Measurements from ENCODE around the gene GPC1.
A peak's percentile ranks its signal among the peaks of the same experiment; 100 is the strongest.

The GPC1 gene

DNA sequence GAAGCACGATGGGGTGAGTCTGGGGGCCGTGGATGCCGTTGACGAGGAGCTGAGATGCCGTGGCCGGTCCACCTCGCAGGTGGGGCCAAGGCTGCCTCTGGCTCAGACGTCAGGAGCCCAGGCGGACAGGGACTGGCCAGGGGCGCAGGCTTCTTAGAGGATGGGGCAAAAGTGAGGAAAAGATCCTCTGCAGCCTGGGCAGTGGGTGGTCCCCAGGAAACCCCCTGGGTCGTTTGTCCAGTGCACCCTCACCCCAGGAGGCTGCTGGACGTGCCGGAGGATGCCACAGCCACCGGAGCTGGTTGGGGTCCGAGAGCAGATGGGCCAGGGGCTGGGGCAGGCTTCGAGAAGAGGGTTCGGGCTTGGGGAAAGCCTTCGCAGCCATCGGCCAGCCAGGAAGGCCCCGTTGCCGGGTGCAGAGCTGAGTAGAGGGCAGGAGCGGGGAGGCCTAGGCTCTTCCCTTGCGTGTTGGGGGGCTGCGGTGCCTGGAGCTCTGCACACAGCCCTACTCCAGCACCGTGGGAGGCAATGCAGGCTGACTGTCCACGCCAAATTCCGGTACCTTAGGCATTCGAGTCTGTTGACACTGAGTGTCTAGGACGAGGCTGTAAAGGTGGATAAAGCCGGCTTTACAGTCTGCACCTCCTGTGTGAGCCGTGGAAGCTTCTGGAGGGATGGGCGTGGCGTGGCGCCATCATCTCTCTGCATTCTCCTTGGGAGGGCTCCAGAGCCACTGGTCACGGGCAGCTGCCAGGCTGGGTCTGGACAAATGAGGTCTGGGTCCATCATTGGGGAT is 18.8 kb downstream of the GPC1 start:
- peaks cover 39% of the 10 kb centered on the region for H3K4me1 ChIP-seq (ENCODE audit: insufficient read depth, low read length)
- H3K9me3 ChIP-seq (ENCODE audit: control insufficient read depth, insufficient read depth, low read length) = no peaks in the 10 kb centered on the region
- peak overlapping the region; percentile 33; the same call in 1 of the 2 replicates for H3K9ac ChIP-seq (ENCODE audit: low read depth, low read length)
- no peaks in the 10 kb centered on the region for H3K36me3 ChIP-seq (ENCODE audit: insufficient read depth, low read length)

- Histone ChIP-seq H3K4me1 (ENCODE audit: insufficient read depth, low read length) (peaks cover 38% of the 10 kb centered on the region), H3K9me3 (ENCODE audit: control insufficient read depth, insufficient read depth, low read length) (no peaks in the 10 kb centered on the region), H3K36me3 (ENCODE audit: insufficient read depth, low read length) (no peaks in the 10 kb centered on the region), H3K9ac (ENCODE audit: low read depth, low read length) (peak overlapping the region; percentile 41; the same call in 1 of the 2 replicates)
Observed at GRCh38 chr2:240455272-240455646, 19.8 kb downstream of the GPC1 start.

DNA sequence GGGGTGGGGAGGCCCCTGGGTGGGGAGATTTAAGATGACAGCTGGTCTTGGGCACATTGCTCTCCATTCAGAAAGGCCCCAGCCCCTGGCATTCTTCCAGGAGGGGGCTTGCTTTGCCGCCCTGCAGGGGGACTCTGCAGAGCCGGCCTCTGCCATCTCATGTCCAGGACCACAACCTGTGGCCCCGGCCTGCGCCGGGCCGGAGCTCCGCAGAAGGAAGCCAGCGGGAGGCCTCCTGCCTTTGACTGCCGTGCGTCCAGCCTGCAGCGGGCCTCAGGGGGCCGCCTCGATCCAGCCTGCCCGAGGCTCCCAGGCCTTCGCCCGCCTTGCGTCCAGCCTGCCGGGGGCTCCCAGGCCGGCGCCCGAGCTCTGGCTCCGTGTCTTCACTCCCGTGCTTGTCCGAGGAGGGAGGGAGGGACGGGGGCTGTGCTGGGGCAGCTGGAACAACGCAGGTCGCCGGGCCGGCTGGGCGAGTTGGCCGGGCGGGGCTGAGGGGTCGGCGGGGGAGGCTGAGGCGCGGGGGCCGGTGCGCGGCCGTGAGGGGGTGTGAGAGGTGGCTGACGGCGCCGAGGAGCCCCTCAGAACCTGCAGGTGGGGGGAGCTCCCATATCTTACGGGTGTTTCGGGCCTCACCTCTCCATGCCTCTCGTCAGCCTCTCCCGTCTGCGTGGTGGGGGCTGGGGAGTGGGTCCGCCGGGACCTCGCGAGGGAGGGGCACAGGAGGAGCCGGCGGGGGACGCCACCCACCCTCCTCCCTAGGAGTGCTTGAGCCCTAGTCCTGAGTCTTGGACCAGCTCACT is 20.4 kb downstream of the GPC1 start:
- H3K9me3 ChIP-seq (ENCODE audit: control insufficient read depth, insufficient read depth, low read length) = no peaks in the 10 kb centered on the region
- H3K9ac ChIP-seq (ENCODE audit: low read depth, low read length) = peak overlapping the region; percentile 41; the same call in 1 of the 2 replicates
- peaks cover 33% of the 10 kb centered on the region for H3K4me1 ChIP-seq (ENCODE audit: insufficient read depth, low read length)
- no peaks in the 10 kb centered on the region for H3K36me3 ChIP-seq (ENCODE audit: insufficient read depth, low read length)

DNA sequence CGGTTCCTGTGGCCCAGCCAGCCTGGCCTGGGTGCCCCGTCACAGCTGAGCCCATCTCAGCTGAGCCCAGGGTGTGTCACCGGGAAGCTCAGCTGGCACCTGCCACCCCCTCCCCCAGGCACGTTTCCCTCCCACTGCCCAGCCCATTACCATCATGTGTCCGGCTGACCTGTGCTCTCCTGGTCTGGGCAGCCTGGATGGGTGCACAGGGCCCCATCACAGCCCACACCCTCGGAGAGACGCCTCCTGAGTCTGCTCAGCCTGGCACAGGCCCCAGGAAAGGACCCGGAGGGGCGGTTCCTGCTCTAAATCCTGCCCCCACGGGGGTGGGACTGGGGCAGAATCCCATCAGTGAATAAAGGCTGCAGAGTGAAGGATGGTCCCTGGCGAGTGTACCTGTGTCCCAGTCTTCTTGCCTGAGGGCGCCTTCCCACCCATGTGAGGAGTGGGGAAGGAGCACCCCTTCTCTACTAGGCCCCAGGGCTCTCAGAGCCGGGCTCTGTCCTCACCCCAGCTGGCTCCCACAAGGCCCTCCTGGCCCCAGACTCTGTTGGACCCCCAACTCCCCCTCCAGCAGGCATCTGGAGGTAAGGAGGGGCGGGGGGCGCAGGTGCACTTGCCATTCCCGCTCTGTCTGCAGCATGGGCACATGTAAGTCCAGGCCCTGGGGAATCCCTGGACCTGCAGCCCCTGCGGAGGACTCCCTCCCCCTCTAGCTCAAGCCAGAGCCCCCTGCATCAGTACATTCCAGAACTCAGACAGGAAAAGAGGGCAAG is 21.2 kb downstream of the GPC1 start:
- Histone ChIP-seq H3K4me1 (ENCODE audit: insufficient read depth, low read length) (peaks cover 33% of the 10 kb centered on the region), H3K9me3 (ENCODE audit: control insufficient read depth, insufficient read depth, low read length) (no peaks in the 10 kb centered on the region), H3K36me3 (ENCODE audit: insufficient read depth, low read length) (no peaks in the 10 kb centered on the region), H3K9ac (ENCODE audit: low read depth, low read length) (peak overlapping the region; percentile 41; the same call in 1 of the 2 replicates)

GRCh38 chr2:240457223-240458043 is 22.0 kb downstream of the GPC1 start:
- H3K4me1 ChIP-seq (ENCODE audit: insufficient read depth, low read length) = peaks cover 33% of the 10 kb centered on the region
- no peaks in the 10 kb centered on the region for H3K36me3 ChIP-seq (ENCODE audit: insufficient read depth, low read length)
- H3K9me3 ChIP-seq (ENCODE audit: control insufficient read depth, insufficient read depth, low read length) = no peaks in the 10 kb centered on the region
- no peak overlapping the region for H3K9ac ChIP-seq (ENCODE audit: low read depth, low read length)

DNA sequence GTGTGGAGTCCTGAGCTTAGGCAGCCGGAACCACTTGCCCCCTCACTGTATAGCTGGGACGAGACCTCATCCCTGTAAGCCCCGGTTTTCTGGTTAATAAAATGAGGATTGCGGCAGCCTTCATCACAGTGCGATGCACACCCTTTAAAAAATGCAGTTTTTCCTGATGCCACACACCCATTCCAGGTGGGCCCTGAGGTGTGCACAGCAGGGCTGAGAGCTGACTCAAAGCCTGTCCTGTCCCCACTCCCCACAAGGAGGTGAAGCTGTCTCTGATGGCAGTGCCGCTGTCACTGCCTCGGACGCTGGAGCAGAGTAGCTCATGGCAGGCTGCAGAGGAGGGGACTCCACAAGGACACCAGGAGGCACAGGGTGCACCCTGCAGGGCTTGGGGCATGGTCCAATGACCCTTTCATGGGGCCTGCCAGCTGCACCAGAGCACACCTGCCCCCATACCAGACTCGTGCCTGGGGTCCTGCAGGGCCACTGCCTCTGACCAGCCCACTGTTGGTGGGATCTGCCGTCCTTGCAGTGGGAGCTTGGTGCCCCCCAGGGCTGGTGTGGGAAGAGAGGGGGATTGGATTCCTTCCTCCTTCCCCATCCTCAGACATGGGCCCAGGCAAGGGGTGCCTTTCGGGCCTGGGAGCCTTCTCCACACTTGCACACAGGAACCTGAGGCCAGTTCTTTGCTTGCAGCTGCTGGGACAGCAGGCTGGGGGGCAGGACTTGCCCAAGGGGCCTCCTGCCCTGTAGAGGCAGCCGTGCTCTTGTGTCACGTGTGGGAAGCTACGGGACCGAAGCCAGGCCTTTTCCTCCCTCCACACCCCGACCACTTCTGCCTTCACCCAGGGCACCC is 22.8 kb downstream of the GPC1 start:
- Histone ChIP-seq H3K4me1 (ENCODE audit: insufficient read depth, low read length) (peaks cover 33% of the 10 kb centered on the region), H3K9ac (ENCODE audit: low read depth, low read length) (no peak overlapping the region), H3K36me3 (ENCODE audit: insufficient read depth, low read length) (no peaks in the 10 kb centered on the region), H3K9me3 (ENCODE audit: control insufficient read depth, insufficient read depth, low read length) (no peaks in the 10 kb centered on the region)

DNA sequence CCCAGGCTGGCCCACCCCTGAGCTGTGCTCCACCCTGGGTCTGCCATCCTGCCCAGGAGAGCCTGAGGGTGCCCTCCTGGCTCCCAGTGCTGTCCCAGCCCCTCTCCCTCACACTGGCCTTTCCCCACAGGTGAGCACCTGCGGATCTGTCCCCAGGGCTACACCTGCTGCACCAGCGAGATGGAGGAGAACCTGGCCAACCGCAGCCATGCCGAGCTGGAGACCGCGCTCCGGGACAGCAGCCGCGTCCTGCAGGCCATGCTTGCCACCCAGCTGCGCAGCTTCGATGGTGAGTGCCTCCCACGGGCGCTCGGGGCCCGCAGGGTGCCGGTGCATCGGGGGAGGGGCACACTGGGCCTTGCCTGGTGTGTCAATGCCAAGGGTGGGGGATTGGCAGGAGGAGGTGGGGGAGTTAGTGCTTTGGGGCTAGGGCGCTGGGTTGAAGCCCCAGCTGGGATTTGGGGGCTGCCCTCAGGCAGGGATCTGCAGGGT is 23.5 kb downstream of the GPC1 start:
- no peak overlapping the region for H3K9ac ChIP-seq (ENCODE audit: low read depth, low read length)
- H3K36me3 ChIP-seq (ENCODE audit: insufficient read depth, low read length) = 0 out of 2 replicates have a peak, but pooled peaks cover 2% of the 10 kb centered on the region
- peaks cover 33% of the 10 kb centered on the region for H3K4me1 ChIP-seq (ENCODE audit: insufficient read depth, low read length)
- H3K9me3 ChIP-seq (ENCODE audit: control insufficient read depth, insufficient read depth, low read length) = no peaks in the 10 kb centered on the region

DNA sequence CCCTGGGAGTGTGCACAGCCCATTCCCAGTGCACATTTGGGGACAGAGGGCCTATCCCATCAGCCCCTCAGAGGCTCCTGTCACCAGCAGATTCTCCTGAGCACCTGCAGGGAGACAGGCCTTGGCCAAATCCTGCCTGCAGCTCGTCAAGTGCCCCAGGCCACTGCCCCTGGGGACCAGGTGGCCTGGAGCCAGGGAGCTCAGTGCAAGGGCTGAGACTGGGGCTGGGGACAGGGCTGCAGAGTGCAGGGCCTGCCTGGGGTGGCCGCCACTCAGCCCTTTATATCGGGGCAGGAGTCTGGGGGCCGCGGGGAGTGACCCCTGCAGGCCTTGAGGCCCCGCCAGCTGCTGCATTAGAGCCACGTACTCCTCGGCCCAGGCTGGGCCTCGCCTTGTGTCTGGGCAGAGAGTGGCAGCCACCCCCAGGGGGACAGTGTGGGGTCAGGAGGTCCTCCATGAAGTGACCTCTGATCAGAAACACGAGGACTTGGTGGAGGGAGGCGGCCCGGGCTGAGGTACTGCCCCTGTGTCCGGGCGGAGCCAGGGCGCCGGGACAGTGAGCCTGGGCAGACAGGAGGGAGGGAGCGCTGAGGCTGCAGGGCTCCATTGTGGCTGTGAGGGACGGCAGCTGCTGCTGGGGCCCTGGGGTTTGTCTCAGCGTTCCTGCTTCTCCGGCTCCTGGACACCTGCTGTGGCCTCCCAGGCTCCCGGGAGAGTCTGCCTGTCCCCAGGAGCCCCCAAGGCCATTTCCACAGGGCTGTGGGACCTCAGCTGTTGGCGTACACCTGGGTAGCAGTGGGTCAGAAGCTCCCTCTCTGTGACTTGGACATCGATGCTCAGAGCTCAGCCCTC is 24.2 kb downstream of the GPC1 start:
- Histone ChIP-seq H3K36me3 (ENCODE audit: insufficient read depth, low read length) (peaks cover 3% of the 10 kb centered on the region; the same call in 1 of the 2 replicates), H3K9me3 (ENCODE audit: control insufficient read depth, insufficient read depth, low read length) (no peaks in the 10 kb centered on the region), H3K4me1 (ENCODE audit: insufficient read depth, low read length) (peaks cover 31% of the 10 kb centered on the region), H3K9ac (ENCODE audit: low read depth, low read length) (no peak overlapping the region)

DNA sequence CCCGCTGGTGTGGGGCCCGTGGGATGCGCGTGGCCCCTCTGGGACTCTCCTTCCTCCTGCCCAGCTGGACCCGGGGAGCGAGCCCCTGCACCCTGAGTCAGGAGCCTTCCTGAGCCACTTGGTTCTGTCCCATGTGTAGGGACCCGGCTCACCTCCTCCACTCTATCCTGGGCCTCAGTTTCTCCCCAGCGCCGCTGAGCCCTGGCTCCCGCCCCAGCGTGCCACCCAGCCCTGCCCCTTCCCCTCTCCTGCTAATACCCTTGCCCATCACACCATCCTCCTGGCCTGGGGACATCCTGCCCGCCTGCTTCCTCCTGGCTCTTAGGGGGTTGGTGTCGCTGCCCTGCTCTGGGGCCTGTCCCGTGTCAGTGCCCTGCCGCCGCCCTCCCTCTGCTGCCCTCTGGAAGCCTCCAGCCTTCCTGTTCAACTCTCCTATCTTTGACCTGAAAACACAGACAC is 24.8 kb downstream of the GPC1 start:
- H3K36me3 ChIP-seq (ENCODE audit: insufficient read depth, low read length) = peaks cover 3% of the 10 kb centered on the region; the same call in 1 of the 2 replicates
- no peaks in the 10 kb centered on the region for H3K9me3 ChIP-seq (ENCODE audit: control insufficient read depth, insufficient read depth, low read length)
- H3K9ac ChIP-seq (ENCODE audit: low read depth, low read length) = no peak overlapping the region
- peaks cover 28% of the 10 kb centered on the region for H3K4me1 ChIP-seq (ENCODE audit: insufficient read depth, low read length)

DNA sequence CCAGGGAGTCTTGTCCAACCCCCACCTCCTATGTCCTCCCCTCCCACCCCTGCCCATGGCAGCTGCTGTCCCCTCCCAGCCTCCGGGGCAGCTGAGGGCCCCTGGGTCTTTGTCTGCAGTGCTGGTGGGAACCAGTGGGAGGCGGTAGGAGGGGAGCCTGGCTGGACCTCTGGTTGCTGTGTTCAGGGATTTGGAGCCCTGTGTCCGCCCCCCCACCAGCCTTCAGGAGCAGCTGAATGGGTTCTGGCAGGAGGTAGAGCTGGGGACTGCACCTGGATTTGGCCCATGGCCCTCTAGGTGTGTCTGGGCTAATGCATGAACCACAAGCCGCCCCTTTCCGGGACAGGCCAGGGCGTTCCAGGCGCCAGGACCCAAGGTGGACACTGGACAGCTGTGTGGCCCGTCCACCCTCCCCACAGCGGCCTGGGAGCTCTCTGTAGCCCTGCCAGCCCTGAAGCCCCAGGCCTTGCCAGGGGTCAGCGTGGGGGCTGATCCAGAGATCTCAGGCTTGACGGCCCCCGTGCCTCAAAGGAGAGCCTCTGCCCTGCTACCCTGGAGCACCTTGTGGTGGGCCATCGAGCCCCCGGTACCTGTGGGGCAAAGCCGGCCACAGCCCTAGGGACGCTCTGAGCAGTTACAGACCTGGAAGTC is 25.4 kb downstream of the GPC1 start:
- H3K36me3 ChIP-seq (ENCODE audit: insufficient read depth, low read length) = peaks cover 3% of the 10 kb centered on the region; the same call in 1 of the 2 replicates
- no peak overlapping the region for H3K9ac ChIP-seq (ENCODE audit: low read depth, low read length)
- peaks cover 28% of the 10 kb centered on the region for H3K4me1 ChIP-seq (ENCODE audit: insufficient read depth, low read length)
- no peaks in the 10 kb centered on the region for H3K9me3 ChIP-seq (ENCODE audit: control insufficient read depth, insufficient read depth, low read length)

DNA sequence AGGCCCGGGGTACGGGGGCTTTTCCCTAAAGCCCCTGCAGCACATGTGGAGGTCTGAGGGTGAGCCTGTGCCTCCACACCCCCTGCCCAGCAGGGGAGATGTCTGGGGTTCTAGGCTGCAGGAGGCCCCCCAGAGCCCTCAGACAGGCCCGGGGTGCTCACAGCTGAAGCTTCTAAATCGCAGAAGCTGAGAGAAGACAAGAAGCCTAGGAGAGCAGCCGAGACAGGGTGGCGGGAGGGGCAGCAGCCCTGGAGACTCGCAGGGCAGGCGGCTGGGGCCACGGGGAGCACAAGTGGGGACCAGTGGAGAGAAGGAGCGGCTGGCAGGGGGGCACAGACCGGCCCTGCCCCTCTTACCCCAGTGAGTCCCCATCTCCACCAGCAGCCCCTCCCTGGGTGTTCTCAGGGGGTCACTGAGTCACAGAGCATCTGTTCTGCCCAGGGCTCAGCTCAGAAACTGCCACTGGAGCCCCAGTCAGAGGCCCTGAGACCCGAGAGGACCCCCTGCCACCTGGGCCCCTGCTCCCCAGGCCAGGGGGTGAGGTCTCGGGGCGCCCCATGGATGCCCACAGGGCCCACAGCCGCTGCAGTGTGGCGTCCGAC is 26.1 kb downstream of the GPC1 start:
- Histone ChIP-seq H3K36me3 (ENCODE audit: insufficient read depth, low read length) (peaks cover 3% of the 10 kb centered on the region; the same call in 1 of the 2 replicates), H3K9ac (ENCODE audit: low read depth, low read length) (no peak overlapping the region), H3K9me3 (ENCODE audit: control insufficient read depth, insufficient read depth, low read length) (no peaks in the 10 kb centered on the region), H3K4me1 (ENCODE audit: insufficient read depth, low read length) (peaks cover 27% of the 10 kb centered on the region)

Data from ES-I3 (cell line).